GM18909 (cell line): ENCODE measurements around the gene AP2A2.

Source experiments
- ATAC-seq: cut with Tn5 transposase; IDR thresholded peaks from one replicate; pipeline ENCODE4 v1.9.1; 2021; ENCODE audit warnings: mild to moderate bottlenecking; ENCODE audit not compliant: unreplicated experiment, poor library complexity

The AP2A2 gene

DNA sequence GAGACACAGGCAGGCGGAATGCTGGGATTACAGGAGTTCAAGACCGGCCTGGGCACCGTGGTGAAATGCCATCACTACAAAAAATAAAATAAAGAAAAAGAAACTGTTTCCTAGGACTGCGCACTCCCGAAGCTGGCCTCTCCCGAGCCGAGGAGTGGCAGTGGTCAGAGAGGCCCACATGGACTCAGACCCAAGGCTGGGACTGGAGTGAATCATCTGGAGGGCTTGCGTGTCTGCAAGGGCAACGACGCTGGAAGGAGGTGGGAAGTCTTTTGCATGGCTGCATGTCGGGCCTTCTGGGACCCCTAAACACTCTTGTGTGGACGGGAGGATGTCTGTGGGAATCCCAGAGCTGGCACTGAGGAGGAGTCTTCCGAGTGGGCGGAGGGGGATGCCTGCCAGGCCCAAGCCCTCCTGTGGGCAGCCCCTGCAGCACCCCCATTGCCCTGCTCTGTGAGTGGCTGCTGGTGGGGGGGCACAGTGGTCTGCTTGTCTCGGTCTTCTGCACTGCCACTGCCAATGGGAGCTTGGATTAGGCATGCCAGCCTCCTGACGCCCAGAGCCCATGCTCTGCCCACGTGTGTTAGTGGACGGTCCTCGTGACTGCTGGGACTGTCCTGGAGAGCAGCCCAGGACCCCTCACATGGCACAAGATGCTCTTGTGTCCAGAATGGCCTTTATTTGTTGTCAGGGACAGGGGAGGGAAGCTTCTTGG is 1.8 kb upstream of the AP2A2 start:
- ATAC-seq: no peak

DNA sequence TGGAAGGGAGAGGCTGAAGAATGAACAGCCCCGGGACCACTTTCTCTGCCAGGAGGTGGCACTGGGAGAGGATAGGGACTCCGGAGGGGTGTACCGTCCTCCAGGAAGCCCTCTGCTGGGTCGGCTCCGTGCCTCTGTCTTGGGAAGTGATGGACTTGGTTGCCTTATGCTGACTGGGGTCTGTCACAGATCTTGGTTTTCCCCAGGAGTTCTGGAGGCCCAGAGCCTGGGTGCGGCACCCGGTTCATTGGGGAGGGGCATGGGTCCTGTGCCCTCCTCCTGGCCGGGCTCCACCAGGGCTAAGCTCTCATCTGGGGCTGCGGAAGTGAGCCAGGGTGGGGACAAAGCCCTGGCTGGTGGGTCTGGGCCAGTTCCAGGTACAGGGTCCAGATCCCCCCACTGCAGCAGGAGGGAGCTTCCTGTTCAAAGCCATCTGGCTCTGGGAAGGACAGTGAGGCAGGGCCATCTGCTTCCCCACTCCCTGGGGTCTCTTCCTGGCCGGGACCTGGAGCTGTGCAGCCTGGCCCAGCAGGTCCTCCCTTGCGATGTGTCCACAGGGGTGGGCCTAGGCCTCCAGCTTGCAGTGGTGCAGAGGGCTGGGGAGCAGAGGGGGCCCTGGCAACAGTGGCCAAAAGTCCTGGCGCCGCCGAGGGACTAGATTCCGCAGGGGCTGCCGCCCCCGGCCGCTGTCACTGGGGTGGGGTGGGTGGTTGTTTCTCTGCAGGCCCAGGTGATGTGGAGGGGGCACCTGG is 1.1 kb upstream of the AP2A2 start:
- ATAC-seq: no peak

- ATAC-seq: no peak
Measured at GRCh38 chr11:925158-925495, 543 bp upstream of the AP2A2 start.

GRCh38 chr11:926341-926916 is 759 bp downstream of the AP2A2 start:
- ATAC-seq: no peak

GRCh38 chr11:927871-928270 is 2.2 kb downstream of the AP2A2 start:
- ATAC-seq: no peak

DNA sequence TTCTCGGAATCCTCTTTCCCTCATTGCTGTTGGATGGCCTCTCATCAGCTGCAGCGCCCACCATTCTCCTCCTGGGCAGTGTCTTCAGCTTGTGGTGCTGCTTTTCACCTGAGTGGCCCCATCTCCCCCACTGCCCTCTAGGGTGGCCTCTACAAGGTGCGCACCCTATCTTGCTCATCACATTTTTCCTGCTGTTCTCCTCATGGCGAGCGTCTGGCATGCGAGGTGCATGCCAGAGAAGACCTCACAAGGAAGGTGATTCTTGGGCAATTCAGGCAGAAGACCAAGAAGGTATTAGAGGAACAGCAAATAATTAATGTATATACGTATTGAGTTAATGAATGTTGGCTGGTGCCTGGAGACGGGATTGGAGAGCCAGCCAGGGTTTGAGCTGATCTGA is 3.1 kb downstream of the AP2A2 start:
- ATAC-seq: no peak

DNA sequence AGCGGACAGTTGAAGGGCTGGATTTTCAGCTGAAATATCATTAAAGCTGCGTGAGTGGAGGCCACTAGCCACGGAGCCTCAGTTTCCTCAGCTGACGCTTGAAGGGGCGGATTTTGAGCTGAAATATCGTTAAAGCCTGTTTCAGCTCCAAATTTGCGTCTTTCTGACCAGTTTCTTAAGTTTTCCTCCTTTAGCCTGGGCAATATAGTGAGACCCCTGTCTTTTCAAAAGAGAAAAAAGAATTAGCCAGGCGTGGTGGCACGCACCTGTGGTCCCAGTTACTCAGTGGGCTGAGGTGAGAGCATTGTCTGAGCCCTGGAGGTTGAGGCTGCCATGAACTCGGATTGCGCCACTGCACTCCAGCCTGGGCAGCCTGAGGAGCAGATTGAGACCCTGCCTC is 3.7 kb downstream of the AP2A2 start:
- no peak for ATAC-seq

DNA sequence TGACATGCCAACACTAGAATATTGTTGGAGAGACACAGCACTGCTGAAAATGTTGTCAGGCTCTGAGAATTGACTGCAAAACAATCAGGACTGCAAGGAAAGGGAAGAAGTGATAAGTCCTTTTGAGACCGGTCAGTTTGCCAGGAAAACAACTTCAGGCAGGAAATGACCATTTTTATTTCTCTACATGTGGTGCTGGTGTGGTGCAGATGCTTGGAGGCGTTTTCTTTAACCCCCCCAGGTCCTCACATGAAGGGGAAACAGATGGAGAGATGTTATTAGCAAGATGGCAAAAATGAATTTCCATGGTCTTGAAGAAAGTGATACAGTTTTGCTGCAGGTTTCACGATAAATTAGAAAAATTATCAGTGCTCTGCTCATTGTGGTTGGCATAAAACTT is 5.7 kb downstream of the AP2A2 start:
- ATAC-seq: no peak

GRCh38 chr11:932435-932834 is 6.8 kb downstream of the AP2A2 start:
- ATAC-seq: no peak

- ATAC-seq: no peak
Measured at GRCh38 chr11:933142-933851, 7.6 kb downstream of the AP2A2 start.

DNA sequence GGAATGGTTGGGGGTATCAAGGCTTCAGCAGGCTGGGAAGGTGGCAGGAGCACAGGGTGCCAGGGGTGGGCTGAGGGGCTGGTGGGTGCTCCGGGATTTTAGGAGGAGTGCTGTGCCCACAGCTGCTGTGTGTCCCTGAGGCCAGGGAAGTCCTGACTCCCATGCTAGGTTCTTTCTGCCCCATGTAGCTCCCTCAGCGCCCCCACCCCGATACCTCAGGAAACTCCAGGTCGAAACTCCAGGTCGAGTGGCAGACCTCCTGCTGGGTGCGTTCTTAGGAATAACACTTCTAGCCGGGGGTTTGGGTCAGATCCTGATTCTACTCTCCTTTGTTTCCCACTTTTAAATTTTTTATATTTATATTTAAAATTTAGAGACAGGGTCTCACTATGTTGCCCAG is 8.3 kb downstream of the AP2A2 start:
- ATAC-seq: no peak

GRCh38 chr11:934527-934926 is 8.9 kb downstream of the AP2A2 start:
- no peak for ATAC-seq

- no peak for ATAC-seq
Measured at GRCh38 chr11:936199-936598, 10.5 kb downstream of the AP2A2 start.

DNA sequence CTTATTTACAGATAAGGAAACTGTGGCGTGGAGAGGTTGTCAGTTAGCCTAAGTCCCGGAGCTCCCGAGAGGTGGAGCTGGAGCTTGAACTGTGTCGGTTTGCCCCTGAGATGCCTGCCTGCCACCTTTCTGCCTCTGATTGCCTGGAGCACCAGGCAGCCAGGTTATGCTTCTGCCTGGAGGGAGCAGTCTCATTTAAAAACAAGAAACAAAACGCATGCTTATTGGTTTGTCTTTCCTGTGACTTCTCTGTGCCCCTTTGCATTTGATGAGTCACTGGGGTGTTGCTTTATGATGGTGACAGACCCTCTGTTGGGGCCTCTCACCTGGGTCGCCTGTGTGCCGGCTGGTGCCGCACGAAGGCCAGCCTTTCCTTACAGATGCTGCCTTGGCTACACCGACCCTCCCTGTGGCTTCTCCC is 12.2 kb downstream of the AP2A2 start:
- no peak for ATAC-seq

- no peak for ATAC-seq
Measured at GRCh38 chr11:940496-941135, 14.9 kb downstream of the AP2A2 start.

GRCh38 chr11:942823-943222 is 17.2 kb downstream of the AP2A2 start:
- ATAC-seq: no peak

DNA sequence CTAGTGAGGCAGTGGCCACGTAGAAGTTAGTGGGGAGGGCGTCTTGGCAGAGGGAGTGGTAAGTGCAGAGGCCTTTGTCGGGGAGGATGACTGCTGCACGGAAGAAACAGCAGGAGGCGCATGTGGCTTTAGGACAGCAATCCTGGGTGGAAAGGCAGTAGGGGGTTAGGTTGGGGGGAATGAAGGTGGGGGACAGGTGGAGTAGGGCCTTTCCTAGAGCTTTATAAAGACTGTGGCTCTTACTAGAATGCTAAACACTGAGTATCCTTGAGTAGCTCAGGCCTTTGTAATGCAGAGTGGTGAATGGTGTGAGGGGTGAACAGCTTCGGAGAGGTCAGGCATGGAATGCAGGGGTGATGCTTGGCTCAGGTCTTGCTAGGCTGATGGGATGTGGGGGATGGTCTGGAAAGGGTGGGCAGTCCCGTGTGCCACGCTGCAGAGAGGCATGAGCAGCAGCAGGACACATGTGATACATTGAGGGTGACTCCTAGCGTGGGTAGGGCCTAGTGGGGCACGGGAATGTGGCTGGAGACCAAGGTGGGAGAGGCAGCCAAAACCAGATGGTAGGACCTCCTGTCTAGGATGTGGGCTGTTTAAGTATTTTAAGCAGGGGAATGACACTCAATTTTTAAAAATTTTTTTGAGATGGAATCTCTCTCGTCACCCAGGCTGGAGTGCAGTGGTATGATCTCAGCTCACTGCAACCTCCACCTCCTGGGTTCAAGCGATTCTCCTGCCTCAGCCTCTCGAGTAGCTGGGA is 19.2 kb downstream of the AP2A2 start:
- ATAC-seq: no peak

DNA sequence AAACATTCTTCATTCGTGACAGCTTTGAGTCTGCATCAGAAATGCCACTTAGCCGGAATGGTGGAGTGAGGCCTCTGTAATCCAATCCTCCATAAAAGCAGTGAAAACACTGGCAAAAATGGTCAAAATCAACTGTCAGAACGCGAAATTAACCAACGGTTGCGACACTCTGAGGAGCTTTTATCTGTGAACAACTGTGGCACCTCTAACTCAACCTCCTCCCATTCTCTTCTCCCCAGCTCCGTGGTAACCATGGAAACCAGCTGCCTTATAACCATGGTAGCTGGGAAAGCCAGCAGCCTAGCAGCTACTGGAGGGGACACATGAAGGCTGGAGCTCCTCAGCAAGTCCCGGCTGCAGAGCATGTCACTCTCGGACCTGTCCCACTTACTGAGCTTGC is 20.3 kb downstream of the AP2A2 start:
- ATAC-seq: no peak

DNA sequence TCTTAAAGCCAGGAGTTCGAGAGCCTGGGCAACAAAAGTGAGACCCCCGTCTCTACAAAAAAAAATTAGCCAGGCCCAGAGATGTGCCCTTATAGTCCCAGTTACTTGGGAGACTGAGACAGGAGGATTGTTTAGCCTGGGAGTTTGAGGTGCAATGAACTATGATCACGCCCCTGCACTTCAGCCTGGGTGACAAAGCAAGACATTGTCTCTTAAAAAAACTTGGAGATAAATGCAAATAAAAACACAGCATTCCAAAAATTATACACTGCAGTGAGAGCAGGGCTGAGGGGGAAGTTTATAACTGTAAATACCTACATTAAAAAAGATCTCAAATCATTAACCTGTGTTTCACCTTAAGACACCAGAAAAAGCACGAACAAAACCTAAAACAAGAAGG is 22.1 kb downstream of the AP2A2 start:
- ATAC-seq: no peak

DNA sequence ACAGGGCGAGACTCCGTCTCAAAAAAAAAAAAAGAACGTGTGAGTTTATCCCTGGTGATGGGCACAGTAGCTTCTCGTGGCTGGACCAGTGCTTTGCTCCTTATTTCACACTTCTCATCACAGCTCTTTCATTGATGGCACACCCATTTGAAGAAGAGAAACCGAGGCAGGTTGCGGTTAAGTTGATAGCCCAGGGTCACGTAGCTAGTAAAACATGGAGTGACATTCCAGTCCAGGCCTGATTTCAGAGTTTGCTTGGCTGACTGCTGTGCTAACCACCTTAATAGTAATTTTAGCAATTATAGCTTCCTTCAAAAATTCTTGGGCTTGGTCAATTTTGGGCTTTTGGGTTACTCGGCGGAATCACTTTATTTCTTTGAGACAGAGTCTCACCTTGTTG is 25.8 kb downstream of the AP2A2 start:
- no peak for ATAC-seq
